Measurements from ENCODE around the gene FMN1.

Gene FMN1

DNA sequence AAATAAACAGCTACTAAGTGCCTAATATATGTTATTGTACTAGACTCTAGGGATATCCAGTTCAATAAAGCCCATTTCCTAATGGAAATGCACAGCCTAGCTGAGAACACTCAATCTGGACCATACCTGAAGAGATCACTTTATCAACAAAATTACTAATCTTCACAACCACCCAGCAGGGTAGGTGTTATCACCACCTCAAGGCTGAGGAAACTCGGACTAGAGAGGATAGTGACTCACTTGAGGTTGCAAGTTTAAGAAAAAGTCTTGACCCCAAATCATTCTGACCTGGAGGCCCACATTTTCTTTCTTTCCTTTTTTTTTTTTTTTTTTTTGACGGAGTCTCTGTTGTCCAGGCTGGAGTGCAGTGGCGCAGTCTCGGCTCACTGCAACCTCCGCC is 3.1 kb upstream of the FMN1 start:
- DNase-seq, result no peak

GRCh38 chr15:33194237-33194636 is 277 bp downstream of the FMN1 start:
- no peak for DNase-seq

- no peak for DNase-seq
Observed at GRCh38 chr15:33191591-33191990, 2.9 kb downstream of the FMN1 start.

DNA sequence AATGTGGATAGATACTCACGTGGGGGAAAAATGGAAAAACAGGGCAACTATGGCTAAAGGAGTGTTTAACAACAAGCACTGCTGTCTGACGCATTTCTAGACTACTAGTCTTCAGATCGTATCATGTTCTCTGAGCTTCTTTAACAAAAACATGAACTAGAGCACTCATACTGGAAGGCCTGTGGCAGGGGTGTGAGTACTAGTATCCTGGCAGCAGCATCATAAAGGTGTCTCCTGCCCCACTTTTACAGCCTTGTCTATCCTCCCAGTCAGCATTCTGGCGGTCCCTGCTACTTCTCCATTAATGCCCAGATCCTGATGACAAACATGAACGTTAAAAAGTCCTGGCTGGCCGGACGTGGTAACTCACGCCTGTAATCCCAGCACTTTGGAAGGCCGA is 4.0 kb downstream of the FMN1 start:
- DNase-seq, result no peak

DNA sequence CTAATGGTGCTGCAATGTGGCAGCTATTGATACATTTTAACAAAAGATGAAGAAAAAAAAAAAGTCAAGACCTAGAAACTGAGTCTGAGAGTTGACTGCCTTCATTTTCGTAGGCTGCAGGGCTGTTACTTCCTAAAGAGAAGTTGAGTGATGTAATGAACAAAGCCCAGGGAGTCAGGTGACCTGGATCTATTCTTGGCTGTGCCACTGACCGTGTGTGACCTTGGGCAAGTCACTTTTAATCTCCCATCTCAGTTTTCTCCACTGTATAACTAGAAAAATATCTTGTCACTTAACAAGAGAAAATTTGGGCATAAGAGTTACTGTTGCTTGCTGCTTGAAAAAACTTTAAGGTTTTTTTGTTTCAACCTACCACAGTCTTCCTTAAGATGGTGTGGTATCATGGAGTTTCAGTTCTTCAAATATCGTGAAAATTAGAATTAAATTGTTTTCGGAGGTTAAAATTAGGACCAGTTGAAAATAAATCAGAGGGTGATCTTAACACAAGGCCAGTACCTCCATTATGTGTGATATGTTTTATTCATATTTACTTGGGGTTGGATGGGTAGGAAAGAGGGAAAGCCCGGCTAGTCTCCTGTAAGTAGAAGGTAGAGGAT is 5.8 kb downstream of the FMN1 start:
- no peak for DNase-seq

DNA sequence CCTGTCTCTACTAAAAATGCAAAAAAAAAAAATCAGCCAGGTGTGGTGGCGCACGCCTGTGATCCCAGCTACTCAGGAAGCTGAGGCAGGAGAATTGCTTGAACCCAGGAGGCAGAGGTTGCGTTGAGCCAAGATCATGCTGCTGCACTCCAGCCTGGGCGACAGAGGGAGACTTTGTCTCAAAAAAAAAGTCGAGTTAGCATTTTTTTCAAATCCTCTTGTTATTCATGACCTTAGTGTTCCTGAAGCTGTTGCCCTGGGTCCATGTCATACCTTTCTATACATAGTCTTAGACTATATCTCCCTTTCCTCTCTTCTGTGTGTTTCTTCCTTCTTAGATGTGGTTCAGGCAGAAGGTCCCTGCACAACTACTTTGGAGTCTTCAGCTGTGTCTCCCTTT is 6.4 kb downstream of the FMN1 start:
- DNase-seq, result no peak

- no peak for DNase-seq
Observed at GRCh38 chr15:33183334-33183733, 11.2 kb downstream of the FMN1 start.

- DNase-seq, result no peak
Observed at GRCh38 chr15:33182926-33183325, 11.6 kb downstream of the FMN1 start.

- DNase-seq, result no peak
Observed at GRCh38 chr15:33182278-33182905, 12.1 kb downstream of the FMN1 start.

- no peak for DNase-seq
Observed at GRCh38 chr15:33179874-33180273, 14.6 kb downstream of the FMN1 start.

DNA sequence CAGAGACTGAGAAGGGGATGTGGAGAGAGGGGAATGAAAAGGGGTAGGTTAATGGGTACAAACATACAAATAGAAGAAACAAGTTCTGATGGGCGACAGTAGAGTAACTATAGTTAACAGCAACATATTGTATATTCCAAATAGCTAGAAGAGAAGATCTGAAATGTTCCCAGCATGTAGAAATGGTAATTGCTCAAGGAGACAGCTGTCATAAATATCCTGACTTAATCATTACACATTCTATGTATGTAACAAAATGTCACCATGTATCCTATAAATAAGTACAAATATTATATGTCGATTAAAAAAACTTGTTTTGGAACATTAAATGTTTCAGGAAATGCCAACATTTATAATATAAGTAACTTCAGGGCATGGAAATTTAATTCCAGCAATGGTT is 23.3 kb downstream of the FMN1 start:
- DNase-seq, result no peak

GRCh38 chr15:33169625-33170024 is 24.9 kb downstream of the FMN1 start:
- no peak for DNase-seq

DNA sequence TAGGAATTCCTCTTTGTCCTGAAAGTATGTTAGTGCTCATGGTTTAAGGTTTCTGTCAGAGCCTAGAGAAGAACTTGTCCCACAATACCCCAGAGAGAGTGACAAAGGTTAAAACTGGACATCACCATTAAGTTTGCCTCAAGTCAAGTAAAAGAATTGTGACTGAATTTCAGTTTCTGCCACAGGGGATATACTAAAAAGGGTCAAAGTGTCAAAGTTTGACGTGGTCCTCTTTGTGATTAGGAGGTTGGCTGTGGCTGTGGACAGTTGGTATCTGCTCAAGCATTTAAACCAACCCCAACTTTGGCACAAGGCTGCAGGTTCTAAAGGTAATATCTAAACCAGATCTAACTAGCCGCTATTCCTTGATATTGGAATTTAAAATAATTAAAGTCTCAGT is 26.1 kb downstream of the FMN1 start:
- DNase-seq, result no peak

DNA sequence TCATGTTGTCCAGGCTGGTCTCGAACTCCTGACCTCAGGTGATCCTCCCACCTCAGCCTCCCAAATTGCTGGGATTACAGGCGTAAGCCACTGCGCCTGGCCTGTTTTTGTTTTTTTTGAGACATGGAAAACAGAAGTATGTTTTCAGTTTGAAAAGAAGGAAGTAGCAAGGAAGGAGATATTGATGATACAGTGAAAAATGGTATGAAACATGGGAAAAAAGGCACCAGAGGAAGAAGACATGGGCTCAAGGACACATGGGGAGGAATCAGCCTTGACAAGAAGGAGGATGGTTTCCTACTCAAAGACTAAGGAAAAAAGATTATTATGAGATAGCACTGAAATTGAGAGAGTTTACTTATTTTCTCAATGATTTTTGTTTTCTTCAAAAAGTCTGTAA is 30.7 kb downstream of the FMN1 start:
- no peak for DNase-seq

DNA sequence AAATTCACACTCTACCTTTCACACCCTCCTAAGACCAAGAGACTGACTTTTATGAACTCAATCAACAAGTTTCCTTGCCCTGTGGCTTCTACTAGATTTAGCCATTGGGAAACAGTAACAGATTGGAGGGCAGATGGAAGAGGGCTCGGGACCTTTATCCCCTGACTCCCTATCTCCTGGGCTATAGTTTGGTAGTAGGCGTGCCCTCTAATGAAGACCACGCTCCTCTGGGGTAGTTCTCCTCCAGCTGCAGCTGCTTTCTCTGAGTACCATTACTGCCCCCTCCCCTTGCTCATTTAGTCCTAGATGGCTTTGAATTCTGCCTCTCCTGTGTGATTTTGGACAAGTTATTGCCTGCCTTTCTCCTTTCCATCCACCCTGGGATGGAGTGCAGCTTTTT is 33.3 kb downstream of the FMN1 start:
- DNase-seq, result no peak

GRCh38 chr15:33160581-33161165 is 33.8 kb downstream of the FMN1 start:
- DNase-seq, result no peak

DNA sequence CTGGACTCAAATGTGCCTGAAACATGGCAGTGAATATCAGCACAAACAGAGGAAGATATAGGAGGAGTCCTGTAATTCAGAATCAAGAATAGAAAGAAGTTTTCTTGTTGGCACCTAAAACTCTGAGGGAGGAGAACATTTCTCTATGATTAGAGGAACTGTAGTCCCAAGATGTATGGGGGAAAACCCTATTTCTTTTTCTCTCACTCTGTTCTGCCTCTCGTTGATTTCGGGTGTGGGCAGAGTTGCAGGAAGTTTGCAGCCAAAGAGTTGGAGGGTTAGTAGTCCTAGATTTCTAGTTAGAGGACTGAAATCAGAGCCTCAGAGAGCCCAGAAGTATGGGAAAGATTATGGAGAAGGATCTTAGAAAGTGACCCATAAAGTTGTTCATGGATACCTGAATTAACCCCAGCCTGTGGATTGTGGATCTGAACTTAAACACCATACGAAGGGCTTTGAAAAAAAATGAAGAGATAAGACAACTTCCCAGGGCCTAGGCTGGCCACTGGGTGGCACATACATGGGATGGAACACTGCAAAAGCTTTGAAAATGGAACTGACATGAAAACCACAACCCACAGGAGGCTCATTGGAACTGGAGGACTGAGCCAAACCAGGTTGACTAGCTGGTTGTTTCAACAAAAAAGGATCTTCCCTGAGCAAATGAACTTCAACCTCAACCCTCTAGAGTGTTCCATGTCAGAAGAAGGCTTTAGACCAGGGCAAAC is 34.6 kb downstream of the FMN1 start:
- DNase-seq, result no peak

GRCh38 chr15:33158366-33158765 is 36.1 kb downstream of the FMN1 start:
- DNase-seq, result no peak

GRCh38 chr15:33157371-33158037 is 37.0 kb downstream of the FMN1 start:
- DNase-seq, result no peak

DNA sequence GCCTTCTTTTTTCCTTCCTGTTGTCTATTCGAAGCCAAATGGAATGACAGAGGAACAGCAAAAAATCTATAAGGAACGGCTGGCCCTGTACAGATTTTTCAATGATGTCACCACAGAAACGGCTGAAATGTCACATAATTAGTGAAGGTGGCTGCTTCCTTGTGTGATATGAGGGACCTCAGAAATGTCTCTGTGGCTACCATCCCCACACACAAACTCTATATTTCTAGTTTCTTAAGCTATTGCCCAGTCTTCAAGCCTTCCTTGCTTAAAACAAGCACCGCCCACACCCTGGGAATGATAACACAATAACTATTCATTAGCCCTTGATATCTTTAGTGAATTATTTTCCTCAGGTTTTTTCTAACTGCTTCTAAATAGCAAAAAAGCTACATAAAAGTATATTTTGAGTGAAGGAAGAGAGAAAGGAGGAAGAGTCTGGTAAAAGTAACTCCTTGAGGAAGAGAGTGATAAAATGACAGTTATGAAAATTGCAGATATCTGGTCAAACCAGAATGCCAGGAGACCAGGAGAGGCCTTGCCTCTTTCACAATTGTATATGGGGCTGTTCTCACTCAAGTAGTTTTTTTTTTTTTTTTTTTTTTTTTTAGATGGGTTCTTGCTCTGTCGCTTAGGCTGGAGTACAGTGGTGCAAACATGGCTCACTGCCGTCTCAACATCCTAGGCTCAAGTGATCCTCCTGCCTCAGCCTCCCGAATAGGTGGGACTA is 38.7 kb downstream of the FMN1 start:
- no peak for DNase-seq

- no peak for DNase-seq
Observed at GRCh38 chr15:33154351-33155166, 40.0 kb downstream of the FMN1 start.

GRCh38 chr15:33153548-33153947 is 41.0 kb downstream of the FMN1 start:
- no peak for DNase-seq
